CD1c-positive myeloid dendritic cell (primary cell): ENCODE measurements around the gene ATP2B3.

ENCODE experiments used
- DNase-seq: peaks from one replicate; pipeline ENCODE4 v3.0.0-alpha.2; 2016; ENCODE audit errors: extremely low spot score

ATP2B3 gene

DNA sequence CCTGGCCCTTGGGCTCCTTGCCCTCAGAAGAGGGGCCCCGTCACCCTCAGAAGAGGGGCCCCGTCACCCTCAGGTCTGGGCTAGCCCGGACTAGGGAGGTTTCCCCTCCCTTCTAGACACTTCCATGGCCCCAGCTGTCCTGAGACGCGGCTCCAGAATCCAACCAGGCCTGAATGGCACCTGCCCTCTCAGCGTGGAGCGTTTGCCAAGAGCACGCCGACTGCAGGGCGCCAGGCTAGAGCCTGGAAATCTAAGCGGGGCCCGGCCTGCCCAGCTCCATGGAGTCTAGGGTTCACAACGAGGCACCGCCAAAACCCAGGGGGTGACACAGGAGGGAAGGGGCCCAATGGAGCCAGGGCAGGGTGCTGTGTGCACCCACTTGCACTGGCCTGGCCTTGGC, 7.8 kb upstream of the ATP2B3 start:
- DNase-seq: no peak

- DNase-seq: no peak
Measured at GRCh38 chrX:153510383-153510782, 7.1 kb upstream of the ATP2B3 start.

- no peak for DNase-seq
Measured at GRCh38 chrX:153511784-153512500, 5.5 kb upstream of the ATP2B3 start.

GRCh38 chrX:153512501-153512893, 4.9 kb upstream of the ATP2B3 start:
- DNase-seq: no peak

- no peak for DNase-seq
Measured at GRCh38 chrX:153513265-153513664, 4.2 kb upstream of the ATP2B3 start.

DNA sequence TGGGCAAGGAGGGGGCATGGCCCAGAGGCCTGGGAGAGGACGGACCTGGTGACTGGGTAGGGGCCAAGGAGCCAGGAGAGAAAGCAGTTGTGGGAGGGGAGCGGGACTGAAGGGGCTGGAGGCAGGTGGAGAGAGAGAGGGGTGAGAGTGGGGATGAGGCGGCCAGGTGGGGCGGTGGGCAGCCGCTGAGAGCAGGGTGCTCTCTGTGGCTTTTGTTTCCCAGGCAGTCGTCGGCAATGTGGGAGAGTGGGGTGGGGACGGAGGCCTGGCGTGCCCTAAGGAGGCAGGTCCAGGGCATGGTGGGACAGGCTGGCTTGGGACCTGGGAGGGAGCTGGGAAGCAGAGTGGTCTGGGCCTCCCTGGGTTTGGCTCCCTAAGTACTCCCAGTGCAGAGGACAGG, 3.2 kb upstream of the ATP2B3 start:
- DNase-seq: no peak

GRCh38 chrX:153515435-153515834, 2.0 kb upstream of the ATP2B3 start:
- DNase-seq: no peak

DNA sequence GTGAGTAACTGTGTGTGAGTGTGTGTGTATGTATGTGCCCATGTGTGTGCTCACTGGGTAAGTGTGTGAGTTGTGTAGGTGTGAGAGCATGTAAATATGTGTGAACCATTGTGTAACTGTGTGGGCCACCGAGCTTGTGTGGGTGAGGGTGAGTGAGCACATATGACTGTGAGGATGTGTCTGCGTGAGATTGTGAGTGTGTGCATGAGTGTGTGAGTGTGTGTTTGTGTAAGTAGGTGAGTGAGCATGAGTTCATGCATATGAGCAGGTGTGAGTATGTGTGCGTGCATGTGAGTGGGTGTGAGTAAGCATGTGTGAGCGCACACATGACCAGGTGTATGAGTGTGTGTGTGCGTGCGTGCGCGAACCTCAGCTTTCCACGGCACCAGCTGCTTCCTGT, 1.4 kb upstream of the ATP2B3 start:
- no peak for DNase-seq

DNA sequence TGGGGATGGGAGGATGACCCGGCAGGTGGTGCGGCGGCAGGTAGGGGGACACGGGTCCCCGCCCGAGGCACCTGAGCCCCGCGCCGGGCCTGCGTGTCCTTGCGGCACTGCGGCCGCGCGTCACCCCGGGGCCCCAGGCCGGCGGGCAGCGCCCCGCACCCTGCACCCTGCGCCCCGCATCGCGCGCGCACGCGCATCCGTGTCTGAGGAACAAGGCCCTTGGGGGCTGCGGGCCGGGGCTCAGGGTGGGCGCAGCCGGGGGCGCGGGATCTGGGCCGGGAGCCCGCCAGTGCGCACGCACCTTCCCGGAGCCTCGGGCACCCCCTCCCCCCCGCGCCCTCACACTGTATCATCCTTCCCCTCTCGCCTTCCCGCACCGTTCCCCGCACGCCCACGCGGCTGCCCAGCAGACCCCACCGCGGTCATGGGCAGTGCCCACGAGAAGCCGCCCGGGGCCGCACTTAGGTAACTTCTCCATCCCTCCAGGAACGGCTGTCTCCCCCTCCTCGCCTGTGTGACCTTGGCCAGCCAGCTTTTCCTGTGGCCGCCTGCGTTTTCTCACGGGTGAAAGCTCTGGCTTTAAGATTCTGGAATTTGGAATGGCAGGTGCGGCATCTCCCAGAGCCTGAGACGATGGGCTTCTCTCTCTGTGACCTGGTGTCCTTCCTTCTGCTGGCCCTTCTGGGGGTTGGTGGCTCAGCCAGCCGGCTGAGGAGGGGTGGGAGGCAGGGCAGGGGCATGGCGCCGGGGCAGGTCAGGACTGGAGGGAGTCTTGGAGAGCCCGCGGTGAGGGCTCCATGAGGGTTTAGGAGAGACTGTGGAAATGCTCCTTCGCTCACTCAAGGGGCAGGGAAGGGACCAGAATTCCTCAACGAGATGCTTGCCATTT, 748 bp downstream of the ATP2B3 start:
- no peak for DNase-seq

- no peak for DNase-seq
Measured at GRCh38 chrX:153519569-153520286, 2.3 kb downstream of the ATP2B3 start.

GRCh38 chrX:153520287-153520917, 3.0 kb downstream of the ATP2B3 start:
- DNase-seq: no peak

GRCh38 chrX:153521034-153521433, 3.6 kb downstream of the ATP2B3 start:
- DNase-seq: no peak

- no peak for DNase-seq
Measured at GRCh38 chrX:153522259-153522658, 4.8 kb downstream of the ATP2B3 start.

GRCh38 chrX:153523269-153523668, 5.8 kb downstream of the ATP2B3 start:
- no peak for DNase-seq

DNA sequence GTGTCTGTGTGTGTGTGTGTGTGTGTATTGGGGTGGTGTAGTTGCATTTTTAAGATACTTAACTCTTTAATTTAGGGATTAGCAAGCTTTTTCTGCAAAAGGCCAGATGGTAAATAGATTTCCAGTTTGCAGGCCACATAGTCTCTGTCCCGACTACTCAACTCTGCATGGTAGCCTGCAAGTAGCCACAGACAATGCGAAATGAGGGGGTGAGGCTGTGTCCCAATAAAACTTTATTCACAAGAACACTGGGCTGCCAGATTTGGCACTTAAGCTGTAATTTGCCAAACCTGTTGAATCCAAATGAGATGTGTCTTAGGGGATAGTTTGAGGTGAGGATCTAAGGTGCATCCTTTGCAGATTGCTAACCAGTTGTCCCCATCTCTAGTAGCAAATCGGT, 6.8 kb downstream of the ATP2B3 start:
- DNase-seq: no peak

DNA sequence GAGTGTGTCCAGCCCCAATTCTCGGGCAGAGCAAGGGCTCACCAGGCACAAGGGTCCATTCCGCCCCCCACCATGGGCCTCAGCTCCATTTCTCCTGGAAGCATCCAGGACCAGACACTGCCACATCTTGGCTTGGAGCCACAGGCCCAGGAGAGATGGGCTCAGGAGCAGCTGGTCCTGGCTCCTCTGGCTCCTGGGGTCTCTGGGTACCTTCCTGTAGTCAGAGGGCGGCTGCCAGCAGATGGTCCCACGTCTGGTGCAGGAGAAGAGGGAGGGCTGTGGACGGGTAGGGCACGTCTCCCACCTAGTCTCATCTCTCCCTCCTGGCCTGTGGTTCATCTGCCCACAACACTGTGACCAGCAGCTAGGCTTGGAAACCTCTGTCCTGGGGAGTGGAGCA, 8.0 kb downstream of the ATP2B3 start:
- no peak for DNase-seq

GRCh38 chrX:153526042-153526441, 8.6 kb downstream of the ATP2B3 start:
- DNase-seq: no peak

GRCh38 chrX:153526801-153527200, 9.4 kb downstream of the ATP2B3 start:
- no peak for DNase-seq

- no peak for DNase-seq
Measured at GRCh38 chrX:153527208-153527607, 9.8 kb downstream of the ATP2B3 start.

GRCh38 chrX:153530411-153531129, 13.1 kb downstream of the ATP2B3 start:
- DNase-seq: no peak

DNA sequence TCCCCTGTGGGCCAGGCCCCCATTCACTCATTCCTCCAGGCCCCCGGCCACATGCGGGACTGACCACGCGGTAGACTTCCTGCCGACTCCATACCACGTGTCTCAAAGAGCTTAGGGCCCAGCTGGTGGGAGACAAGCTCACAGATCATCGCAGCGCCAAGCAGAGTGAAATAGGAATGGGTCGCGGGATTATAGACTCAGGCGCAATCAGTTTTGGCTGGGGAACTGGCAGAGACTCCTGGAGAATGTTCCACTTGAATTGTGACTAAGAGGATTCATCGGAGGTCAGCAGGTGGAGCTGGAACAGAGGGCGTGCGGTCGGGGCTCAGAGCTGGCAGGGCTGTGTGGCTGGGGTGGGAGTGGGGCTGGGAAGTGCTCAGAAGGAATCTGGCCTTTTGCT, 15.6 kb downstream of the ATP2B3 start:
- no peak for DNase-seq
